CD4-positive, alpha-beta T cell (primary cell): ENCODE measurements around the gene MSGN1. TPM values are rescaled to one million over a fixed set of nuclear protein-coding genes. Genes with fewer than 3 reads are reported as not detected.

Experiments used
- ATAC-seq: fragments of 200-7000 bp; cut with Tn5 transposase; one replicate; pipeline ENCODE4 v1.10.0; 2022; ENCODE audit warnings: mild to moderate bottlenecking; ENCODE audit not compliant: poor library complexity
- CTCF ChIA-PET: fragments of 350-600 bp; sonication (Branson Sonifier 250); formaldehyde crosslinking; loops from one replicate; lab custom pipeline; 2021; ENCODE audit warnings: antibody characterized with exemption, inconsistent platforms; lab: Charles Lee
- POLR2A ChIA-PET: fragments of 350-600 bp; sonication (Branson Sonifier 250); formaldehyde crosslinking; loops from one replicate; lab custom pipeline; 2021; ENCODE audit warnings: antibody characterized with exemption, inconsistent platforms; lab: Charles Lee
- DNase-seq, 14 experiments: peaks; one replicate each; pipeline ENCODE4 v3.0.0-alpha.2; 2013 to 2020; ENCODE audit warnings: mixed read lengths in 2 of 14
- H3K27ac ChIP-seq, 2 donors: one replicate each; pipeline versions ENCODE4 v1.5.1 to v1.7.0; 2013; ENCODE audit warnings: low read length in 2 of 2, low read depth in 1 of 2, mild to moderate bottlenecking in 1 of 2
- H3K27me3 ChIP-seq, 2 experiments: 1 replicate in 1 of 2; 2 replicates in 1 of 2; pipeline versions ENCODE4 v1.6.1 to v1.7.0; 2013; ENCODE audit warnings: low read length in 2 of 2, control low read depth in 1 of 2, mild to moderate bottlenecking in 1 of 2, moderate library complexity in 1 of 2; ENCODE audit not compliant: insufficient read depth in 2 of 2, control insufficient read depth in 1 of 2
- H3K36me3 ChIP-seq: one replicate; pipeline ENCODE4 v1.6.1; 2013; ENCODE audit warnings: low read length, control low read depth; ENCODE audit not compliant: insufficient read depth
- H3K4me1 ChIP-seq: one replicate; pipeline ENCODE4 v1.6.1; 2013; ENCODE audit warnings: low read length, control low read depth; ENCODE audit not compliant: insufficient read depth
- H3K4me3 ChIP-seq: one replicate; pipeline ENCODE4 v1.5.1; 2013; ENCODE audit warnings: mild to moderate bottlenecking, low read length, moderate library complexity
- H3K9me3 ChIP-seq, 2 experiments: 1 replicate in 1 of 2; 2 replicates in 1 of 2; pipeline versions ENCODE4 v1.6.1 to v1.7.0; 2013; ENCODE audit warnings: low read length in 2 of 2, mild to moderate bottlenecking in 2 of 2, control low read depth in 1 of 2, moderate library complexity in 1 of 2; ENCODE audit not compliant: control insufficient read depth in 1 of 2, insufficient read depth in 1 of 2
- H3K27ac Mint-ChIP-seq: one replicate; pipeline ENCODE4 v1.8.0; 2020; ENCODE audit warnings: mixed read lengths
- H3K27me3 Mint-ChIP-seq: one replicate; pipeline ENCODE4 v1.8.0; 2021; ENCODE audit warnings: mixed read lengths
- H3K36me3 Mint-ChIP-seq: one replicate; pipeline ENCODE4 v1.8.0; 2021; ENCODE audit warnings: low read depth, mixed read lengths
- H3K4me1 Mint-ChIP-seq: one replicate; pipeline ENCODE4 v1.8.0; 2021; ENCODE audit warnings: low read depth, mixed read lengths
- H3K4me3 Mint-ChIP-seq: one replicate; pipeline ENCODE4 v1.8.0; 2020; ENCODE audit warnings: mild to moderate bottlenecking, mixed read lengths
- H3K9me3 Mint-ChIP-seq: one replicate; pipeline ENCODE4 v1.8.0; 2020; ENCODE audit warnings: mixed read lengths
- CTCF ChIP-seq: fragments of 200-600 bp; IDR thresholded peaks from one replicate; pipeline ENCODE4 v1.8.0; 2022; ENCODE audit warnings: antibody characterized with exemption, mild to moderate bottlenecking
- intact Hi-C, 2 experiments: fragments of 100-400 bp; cut with DNase I in 1 of 2; cut with micrococcal nuclease in 1 of 2; formaldehyde crosslinking; loops; one replicate each; pipeline versions ENCODE4 v1.15.1 to v1.9.0; 2023 to 2025; cut with DNase I, micrococcal nuclease
- total RNA-seq, 174 experiments: library from RNA in 2 of 174; stranded (reverse) in 2 of 174; gene quantifications; one replicate each; pipeline ENCODE4 v1.2.3 and lab custom pipeline; 2021 to 2026

MSGN1 gene
- total RNA-seq, 2 experiments from 2014 or later, result not detected

DNA sequence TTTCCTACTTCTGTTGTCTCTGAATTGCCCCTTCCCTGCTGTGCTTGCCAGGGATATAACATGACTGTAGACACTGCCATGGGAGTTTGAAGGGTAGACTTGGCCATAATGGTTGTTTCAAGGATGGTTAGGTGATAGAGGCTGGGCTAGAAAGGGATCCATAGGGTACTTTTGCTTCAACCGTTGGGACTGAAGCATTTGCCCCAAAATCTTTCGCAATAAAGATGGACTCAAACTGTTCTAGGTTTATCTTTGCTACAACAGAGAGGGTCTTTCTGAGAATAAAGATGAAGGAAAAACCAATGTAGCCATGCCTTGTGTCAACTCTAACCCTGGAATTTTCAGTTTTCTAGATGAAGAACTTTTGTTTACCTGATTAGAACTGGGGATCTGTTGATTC, 27.2 kb downstream of the MSGN1 start:
- Mint-ChIP-seq H3K27me3 (peaks cover 7% of the 10 kb centered on the region), H3K4me3 (no peak overlapping the region)

DNA sequence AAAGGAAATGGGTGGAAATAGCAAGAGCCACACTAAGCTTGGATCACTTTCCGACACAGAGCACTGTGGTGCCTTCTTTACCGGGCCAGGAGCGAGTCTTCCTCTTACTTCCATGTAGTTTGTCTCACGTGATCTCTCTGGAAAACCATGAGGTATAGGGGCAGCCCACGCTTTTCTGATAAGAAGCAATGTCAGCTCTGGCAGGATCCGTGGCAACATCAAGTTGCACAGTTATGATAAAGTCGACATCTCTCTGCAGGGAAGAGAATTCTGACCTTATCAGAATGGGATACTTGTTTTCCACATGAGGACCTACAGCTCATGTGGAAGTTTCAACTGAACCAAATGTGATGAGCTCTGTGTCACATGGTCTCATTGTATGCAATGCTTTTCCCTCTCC, 29.5 kb downstream of the MSGN1 start:
- no peak for TF ChIP-seq CTCF
- no peaks in the 10 kb centered on the region for H3K27me3 ChIP-seq
- peaks cover 7% of the 10 kb centered on the region for H3K27me3 Mint-ChIP-seq
- H3K9me3 ChIP-seq, result no peaks in the 10 kb centered on the region
- H3K4me3 Mint-ChIP-seq, result no peak overlapping the region
- H3K4me1 Mint-ChIP-seq, result no peaks in the 10 kb centered on the region
- no peak overlapping the region for H3K27ac ChIP-seq
- no peak for DNase-seq
- ATAC-seq, result no peak
- H3K36me3 Mint-ChIP-seq, result no peaks in the 10 kb centered on the region
- ChIA-PET CTCF (no interaction called here), POLR2A (no interaction called here)
- H3K36me3 ChIP-seq, result no peaks in the 10 kb centered on the region
- intact Hi-C loops, result no loop called here
- no peaks in the 10 kb centered on the region for H3K9me3 Mint-ChIP-seq
- H3K4me1 ChIP-seq, result no peaks in the 10 kb centered on the region
- H3K4me3 ChIP-seq, result no peak overlapping the region
- no peak overlapping the region for H3K27ac Mint-ChIP-seq

More for the DNA sequence above, 27.2 kb downstream of the MSGN1 start:
- DNase-seq (no peak), ATAC-seq (no peak)
- H3K4me1 ChIP-seq, result no peaks in the 10 kb centered on the region
- Mint-ChIP-seq H3K4me1 (no peaks in the 10 kb centered on the region), H3K9me3 (no peaks in the 10 kb centered on the region), H3K27ac (no peak overlapping the region), H3K36me3 (no peaks in the 10 kb centered on the region)
- intact Hi-C loops, result no loop called here
- H3K36me3 ChIP-seq, result no peaks in the 10 kb centered on the region
- no peak overlapping the region for H3K4me3 ChIP-seq
- H3K9me3 ChIP-seq, result no peaks in the 10 kb centered on the region
- no peak overlapping the region for H3K27ac ChIP-seq
- POLR2A ChIA-PET, result no interaction called here
- CTCF ChIA-PET, result no interaction called here
- H3K27me3 ChIP-seq, result no peaks in the 10 kb centered on the region
- no peak for TF ChIP-seq CTCF

DNA sequence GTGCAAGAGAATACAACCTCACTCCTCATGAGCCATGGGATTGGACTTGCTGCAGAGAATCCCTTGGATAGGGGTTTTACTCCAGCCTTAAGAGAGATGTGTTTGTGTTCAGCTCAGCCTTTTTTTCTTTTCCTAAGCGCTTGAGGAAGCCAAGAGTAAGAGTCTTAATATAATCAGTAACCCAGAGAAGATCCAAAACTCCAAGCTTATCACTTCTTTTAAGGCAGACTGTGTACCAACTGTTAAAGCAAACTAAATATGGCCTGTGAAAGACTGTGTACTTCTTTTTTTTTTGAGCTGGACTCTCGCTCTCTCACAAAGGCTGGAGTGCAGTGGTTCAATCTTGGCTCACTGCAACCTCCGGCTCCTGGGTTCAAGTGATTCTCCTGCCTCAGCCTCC, 30.4 kb downstream of the MSGN1 start:
- H3K4me1 ChIP-seq, result no peaks in the 10 kb centered on the region
- H3K4me3 ChIP-seq, result no peak overlapping the region
- no peak overlapping the region for H3K27ac ChIP-seq
- no peaks in the 10 kb centered on the region for H3K9me3 ChIP-seq
- Mint-ChIP-seq H3K4me3 (no peak overlapping the region), H3K9me3 (no peaks in the 10 kb centered on the region), H3K27me3 (peaks cover 7% of the 10 kb centered on the region), H3K27ac (no peak overlapping the region), H3K36me3 (no peaks in the 10 kb centered on the region), H3K4me1 (no peaks in the 10 kb centered on the region)
- no peak for TF ChIP-seq CTCF
- DNase-seq (no peak), ATAC-seq (no peak)
- intact Hi-C loops, result no loop called here
- no peaks in the 10 kb centered on the region for H3K27me3 ChIP-seq
- ChIA-PET POLR2A (no interaction called here), CTCF (no interaction called here)
- H3K36me3 ChIP-seq, result no peaks in the 10 kb centered on the region
